Hindlimb muscle (tissue), 1 donor: ENCODE results near the gene SLC6A11. TPM values are rescaled to one million over a fixed set of nuclear protein-coding genes. Genes with fewer than 3 reads are reported as not detected.

ENCODE experiments used
- DNase-seq: peaks from one replicate; pipeline ENCODE4 v3.0.0-alpha.2; 2013
- polyA plus RNA-seq: library from polyadenylated mRNA; unstranded; fragments of 120-200 nt; gene quantifications from one replicate; pipeline ENCODE4 v1.2.1, GENCODE V29; 2013; ENCODE audit not compliant: insufficient read length

The SLC6A11 gene
- polyA plus RNA-seq = 0.06 TPM

- DNase-seq = no peak
Measured at GRCh38 chr3:10816019-10816862, at the start of gene SLC6A11. SLC6A11 (plus strand) TSS chr3:10816228; CDS start chr3:10816266, 38 bp downstream.

- no peak for DNase-seq
Measured at GRCh38 chr3:10768708-10769394, 47.2 kb upstream of the SLC6A11 start.

GRCh38 chr3:10770547-10770946 lies 45.5 kb upstream of the SLC6A11 start:
- no peak for DNase-seq

GRCh38 chr3:10770981-10771380 lies 45.0 kb upstream of the SLC6A11 start:
- no peak for DNase-seq

- DNase-seq = no peak
Measured at GRCh38 chr3:10771486-10772270, 44.4 kb upstream of the SLC6A11 start.

GRCh38 chr3:10772271-10773161 lies 43.5 kb upstream of the SLC6A11 start:
- DNase-seq = no peak

GRCh38 chr3:10774129-10774670 lies 41.8 kb upstream of the SLC6A11 start:
- no peak for DNase-seq

GRCh38 chr3:10774825-10775224 lies 41.2 kb upstream of the SLC6A11 start:
- no peak for DNase-seq

GRCh38 chr3:10775259-10775658 lies 40.8 kb upstream of the SLC6A11 start:
- DNase-seq = no peak

- no peak for DNase-seq
Measured at GRCh38 chr3:10775828-10776227, 40.2 kb upstream of the SLC6A11 start.

GRCh38 chr3:10777627-10778026 lies 38.4 kb upstream of the SLC6A11 start:
- no peak for DNase-seq

GRCh38 chr3:10778492-10779292 lies 37.3 kb upstream of the SLC6A11 start:
- DNase-seq = no peak

GRCh38 chr3:10779293-10779805 lies 36.7 kb upstream of the SLC6A11 start:
- DNase-seq = no peak

GRCh38 chr3:10780243-10780642 lies 35.8 kb upstream of the SLC6A11 start:
- no peak for DNase-seq

GRCh38 chr3:10780922-10781321 lies 35.1 kb upstream of the SLC6A11 start:
- no peak for DNase-seq

- no peak for DNase-seq
Measured at GRCh38 chr3:10781981-10782380, 34.0 kb upstream of the SLC6A11 start.

GRCh38 chr3:10783360-10784351 lies 32.4 kb upstream of the SLC6A11 start:
- no peak for DNase-seq

GRCh38 chr3:10786640-10787039 lies 29.4 kb upstream of the SLC6A11 start:
- DNase-seq = no peak

- DNase-seq = no peak
Measured at GRCh38 chr3:10788451-10788850, 27.6 kb upstream of the SLC6A11 start.
